Fibroblast of lung (primary cell): ENCODE measurements around the gene DDAH1. TPM values are rescaled to one million over a fixed set of nuclear protein-coding genes. Genes with fewer than 3 reads are reported as not detected.

ENCODE experiments used
- DNase-seq, 2 donors: peaks; one replicate each; pipeline versions ENCODE4 v3.0.0 to v3.0.0-alpha.2; 2010; ENCODE audit warnings: low read depth in 2 of 2
- H2AFZ ChIP-seq: 2 replicates; pipeline ENCODE4 v1.5.1; 2012; ENCODE audit warnings: low read length, control low read depth, inconsistent platforms
- H3K27ac ChIP-seq: 2 replicates; pipeline ENCODE4 v1.5.1; 2011; ENCODE audit warnings: low read length, control low read depth; ENCODE audit not compliant: insufficient read depth
- H3K27me3 ChIP-seq: 2 replicates; pipeline ENCODE4 v1.5.1; 2011; ENCODE audit warnings: mild to moderate bottlenecking, low read length; ENCODE audit not compliant: control insufficient read depth, insufficient read depth
- H3K36me3 ChIP-seq: 2 replicates; pipeline ENCODE4 v1.5.1; 2011; ENCODE audit warnings: low read length; ENCODE audit not compliant: control insufficient read depth, insufficient read depth
- H3K4me1 ChIP-seq: 2 replicates; pipeline ENCODE4 v1.5.1; 2011; ENCODE audit warnings: low read length; ENCODE audit not compliant: control insufficient read depth, insufficient read depth; ENCODE audit errors: extremely low read depth
- H3K4me2 ChIP-seq: 2 replicates; pipeline ENCODE4 v1.5.1; 2011; ENCODE audit warnings: low read length, control low read depth; ENCODE audit not compliant: insufficient read depth; ENCODE audit errors: extremely low read depth
- H3K4me3 ChIP-seq, 4 experiments: fragments of 200-600 bp in 1 of 4; sonication (generic) in 1 of 4; replicated peaks in 1 of 4; 2 replicates each; pipeline ENCODE4 v1.5.1; 2011 to 2016; ENCODE audit warnings: low read length in 4 of 4, low read depth in 3 of 4, mild to moderate bottlenecking in 3 of 4, control low read depth in 2 of 4, inconsistent platforms in 1 of 4, mixed read lengths in 1 of 4; ENCODE audit not compliant: insufficient read depth in 1 of 4; ENCODE audit errors: control extremely low read depth in 1 of 4
- H3K79me2 ChIP-seq: 2 replicates; pipeline ENCODE4 v1.5.1; 2012; ENCODE audit warnings: mild to moderate bottlenecking, low read length, inconsistent platforms; ENCODE audit not compliant: control insufficient read depth, insufficient read depth
- H3K9ac ChIP-seq: 2 replicates; pipeline ENCODE4 v1.5.1; 2011; ENCODE audit warnings: mild to moderate bottlenecking, low read length, control low read depth; ENCODE audit not compliant: insufficient read depth
- H3K9me3 ChIP-seq: 2 replicates; pipeline ENCODE4 v1.5.1; 2012; ENCODE audit warnings: low read depth, low read length; ENCODE audit not compliant: control insufficient read depth, insufficient read depth
- H4K20me1 ChIP-seq: 2 replicates; pipeline ENCODE4 v1.5.1; 2011; ENCODE audit warnings: low read length; ENCODE audit not compliant: control insufficient read depth, insufficient read depth; ENCODE audit errors: extremely low read depth
- EZH2 ChIP-seq: IDR thresholded peaks from 2 replicates; pipeline ENCODE4 v1.5.1; 2012; ENCODE audit warnings: low read length, control low read depth, mild to moderate bottlenecking; ENCODE audit errors: missing control alignments
- polyA plus RNA-seq, 2 donors: library from polyadenylated mRNA; depleted of rRNA in 1 of 2; stranded (reverse) in 1 of 2; unstranded in 1 of 2; fragments of >200 nt; gene quantifications; 2 replicates each; pipeline ENCODE4 v1.2.1, GENCODE V29; 2011 to 2012; ENCODE audit warnings: missing spikeins in 1 of 2
- total RNA-seq: library from RNA; depleted of rRNA; stranded (reverse); fragments of >200 nt; gene quantifications from 2 replicates; pipeline ENCODE4 v1.2.1, GENCODE V29; 2014
- TF ChIP-seq, protein P1 (sequence below), 2 donors: IDR thresholded peaks in 1 of 2; conservative IDR thresholded peaks in 1 of 2; 1 replicate in 1 of 2; 2 replicates in 1 of 2; pipeline ENCODE4 v1.5.1; 2011 to 2012; ENCODE audit warnings: low read length in 2 of 2, control low read depth in 1 of 2, inconsistent platforms in 1 of 2, low read depth in 1 of 2, mild to moderate bottlenecking in 1 of 2

The DDAH1 gene
- total and polyA plus RNA-seq, 2 donors (not counting 1 experiment from before 2014, with no cell fraction given): 50.0 to 218 TPM

- peaks cover 34% of the 10 kb centered on the region for H3K4me1 ChIP-seq
- no peak overlapping the region for H2AFZ ChIP-seq
- no peak overlapping the region for H3K4me3 ChIP-seq
- H3K9ac ChIP-seq: no peak overlapping the region
- peak overlapping the region; percentile 74 for H3K4me2 ChIP-seq
- H4K20me1 ChIP-seq: no peaks in the 10 kb centered on the region
- peak; percentile 87 to 97 for DNase-seq
- no peaks in the 10 kb centered on the region for H3K36me3 ChIP-seq
- no peaks in the 10 kb centered on the region for H3K9me3 ChIP-seq
- no peaks in the 10 kb centered on the region for H3K27me3 ChIP-seq
- H3K79me2 ChIP-seq: peaks cover 3% of the 10 kb centered on the region
- peak overlapping the region; percentile 95 for H3K27ac ChIP-seq
- TF ChIP-seq EZH2: no peak
- TF ChIP-seq, protein P1, sequence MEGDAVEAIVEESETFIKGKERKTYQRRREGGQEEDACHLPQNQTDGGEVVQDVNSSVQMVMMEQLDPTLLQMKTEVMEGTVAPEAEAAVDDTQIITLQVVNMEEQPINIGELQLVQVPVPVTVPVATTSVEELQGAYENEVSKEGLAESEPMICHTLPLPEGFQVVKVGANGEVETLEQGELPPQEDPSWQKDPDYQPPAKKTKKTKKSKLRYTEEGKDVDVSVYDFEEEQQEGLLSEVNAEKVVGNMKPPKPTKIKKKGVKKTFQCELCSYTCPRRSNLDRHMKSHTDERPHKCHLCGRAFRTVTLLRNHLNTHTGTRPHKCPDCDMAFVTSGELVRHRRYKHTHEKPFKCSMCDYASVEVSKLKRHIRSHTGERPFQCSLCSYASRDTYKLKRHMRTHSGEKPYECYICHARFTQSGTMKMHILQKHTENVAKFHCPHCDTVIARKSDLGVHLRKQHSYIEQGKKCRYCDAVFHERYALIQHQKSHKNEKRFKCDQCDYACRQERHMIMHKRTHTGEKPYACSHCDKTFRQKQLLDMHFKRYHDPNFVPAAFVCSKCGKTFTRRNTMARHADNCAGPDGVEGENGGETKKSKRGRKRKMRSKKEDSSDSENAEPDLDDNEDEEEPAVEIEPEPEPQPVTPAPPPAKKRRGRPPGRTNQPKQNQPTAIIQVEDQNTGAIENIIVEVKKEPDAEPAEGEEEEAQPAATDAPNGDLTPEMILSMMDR (conservative IDR thresholded peaks at IDR 0.05 in 1 of 2, IDR thresholded peaks at IDR 0.05 in 1 of 2; ENCODE audit: low read depth in 1 of 2, low read length in 2 of 2): no peak
Observed at GRCh38 chr1:85313888-85314696, 150.9 kb downstream of the DDAH1 start.

GRCh38 chr1:85311818-85312217 is 153.1 kb downstream of the DDAH1 start:
- Histone ChIP-seq H3K79me2 (peaks cover 3% of the 10 kb centered on the region), H3K27ac (no peak overlapping the region), H3K4me1 (peaks cover 34% of the 10 kb centered on the region), H3K4me3 (no peak overlapping the region), H3K36me3 (no peaks in the 10 kb centered on the region), H3K9ac (no peak overlapping the region), H3K27me3 (no peaks in the 10 kb centered on the region), H2AFZ (no peak overlapping the region), H4K20me1 (no peaks in the 10 kb centered on the region), H3K9me3 (no peaks in the 10 kb centered on the region), H3K4me2 (no peak overlapping the region)
- DNase-seq: no peak
- TF ChIP-seq EZH2: no peak
- TF ChIP-seq, protein P1 (conservative IDR thresholded peaks at IDR 0.05 in 1 of 2, IDR thresholded peaks at IDR 0.05 in 1 of 2; ENCODE audit: low read depth in 1 of 2, low read length in 2 of 2): no peak

DNA sequence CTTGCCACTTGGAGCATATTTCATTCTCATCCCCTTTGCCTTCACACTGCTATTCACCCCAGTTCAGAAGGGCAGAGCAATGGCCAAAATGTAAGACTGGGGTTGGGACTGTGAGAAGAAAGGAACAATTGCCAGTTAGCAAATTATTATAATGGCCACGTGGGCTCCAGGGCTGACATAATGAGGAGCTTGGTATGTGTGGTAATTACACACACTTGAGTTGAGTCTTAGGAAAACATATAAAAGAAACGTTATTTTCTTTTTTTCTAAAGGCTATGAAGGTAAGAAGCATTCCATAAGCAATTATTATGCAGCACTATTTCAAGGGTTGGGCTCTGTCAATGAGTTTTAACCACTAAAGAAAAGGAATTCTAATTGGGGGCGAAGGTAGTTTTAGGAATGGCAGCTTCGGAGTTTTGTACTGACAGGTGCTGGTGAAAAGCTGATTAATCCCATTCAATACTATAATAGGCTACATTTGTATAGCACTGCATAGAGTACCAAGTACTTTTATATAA is 156.1 kb downstream of the DDAH1 start:
- no peak for DNase-seq
- Histone ChIP-seq H3K9ac (no peak overlapping the region), H3K27me3 (no peaks in the 10 kb centered on the region), H3K4me1 (peaks cover 12% of the 10 kb centered on the region), H3K27ac (no peak overlapping the region), H3K36me3 (no peaks in the 10 kb centered on the region), H3K4me2 (no peak overlapping the region), H4K20me1 (no peaks in the 10 kb centered on the region), H3K79me2 (no peaks in the 10 kb centered on the region), H3K4me3 (no peak overlapping the region), H3K9me3 (no peaks in the 10 kb centered on the region), H2AFZ (no peak overlapping the region)
- TF ChIP-seq, protein P1 (conservative IDR thresholded peaks at IDR 0.05 in 1 of 2, IDR thresholded peaks at IDR 0.05 in 1 of 2; ENCODE audit: low read depth in 1 of 2, low read length in 2 of 2): no peak
- TF ChIP-seq EZH2: no peak
